Measurements from ENCODE around the gene TIGD6. TPM values are rescaled to one million over a fixed set of nuclear protein-coding genes. Genes with fewer than 3 reads are reported as not detected.
"Not testable (repeated sequence)": the region's sequence is repeated elsewhere in the genome, so short reads cannot be mapped to it uniquely, and the experiment has no call there.

Gene TIGD6
- total RNA-seq, 2 donors from 2014 or later: 4.7 to 11.7 TPM

GRCh38 chr5:149943177-149943949, 57.1 kb downstream of the TIGD6 start:
- H3K4me3 ChIP-seq; H3K9me3 ChIP-seq; H3K27me3 ChIP-seq (replicated peaks; ENCODE audit: insufficient read depth); DNase-seq (ENCODE audit: low spot score); intact Hi-C loops (cut with DNase I); H3K36me3 ChIP-seq: not testable (repeated sequence)
- H3K4me1 ChIP-seq (replicated peaks): peaks cover 25% of the 10 kb centered on the region
- 60% methylated on average over 6 of the region's 6 CpGs for WGBS
- H3K27ac ChIP-seq: peak overlapping the region; percentile 49 to 53
- TF ChIP-seq POLR2AphosphoS5 (IDR thresholded peaks at IDR 0.05): peak; percentile 82

Other genes with a start within 250 kb of the TIGD6 start
- gene PDE6A, start 55.9 kb downstream of the TIGD6 start, total RNA-seq: under 1 TPM in 1 of 2 donors, not detected in 1; 0.91 TPM
- gene SLC26A2, start 39.9 kb downstream of the TIGD6 start, total RNA-seq: 10 to 100 TPM; 19.4 to 31.0 TPM
- gene HMGXB3, start 85 bp upstream of the TIGD6 start, total RNA-seq: 10 to 100 TPM; 49.6 to 64.2 TPM
- gene CSF1R, start 85.9 kb upstream of the TIGD6 start, total RNA-seq: 10 to 100 TPM; 11.0 to 36.4 TPM
- 100 to 1,000 TPM in 1 of 2 donors, 10 to 100 TPM in 1; 14.5 to 161 TPM for gene PDGFRB, start 155.2 kb upstream of the TIGD6 start, total RNA-seq
- 1 to 10 TPM in 1 of 2 donors, not detected in 1; 3.2 TPM for gene CDX1, start 166.1 kb upstream of the TIGD6 start, total RNA-seq
- gene SLC6A7, start 189.4 kb upstream of the TIGD6 start, total RNA-seq: not detected

All from prostate gland (tissue), 2 donors.